Calu3 (cell line): ENCODE measurements around the gene OR4M1. TPM values are rescaled to one million over a fixed set of nuclear protein-coding genes. Genes with fewer than 3 reads are reported as not detected.
"Not testable (repeated sequence)": the region's sequence is repeated elsewhere in the genome, so short reads cannot be mapped to it uniquely, and the experiment has no call there.

Experiments used
- BruUV-seq: library from RNA; stranded (reverse); fragments of 400-500 nt; replicated peaks from 2 replicates; lab custom pipeline; 2021; lab: Mats Ljungman, UMichigan
- CTCF ChIA-PET: fragments of 300-600 bp; sonication (Branson Sonifier 250); formaldehyde crosslinking; loops from one replicate; lab custom pipeline; 2022; ENCODE audit warnings: antibody characterized with exemption; lab: Charles Lee
- DNase-seq: peaks from one replicate; pipeline ENCODE4 v3.0.0; 2022
- H3K27ac Mint-ChIP-seq: one replicate; pipeline ENCODE4 v1.8.0; 2022; ENCODE audit warnings: mixed read lengths; ENCODE audit not compliant: unreplicated experiment
- H3K27me3 Mint-ChIP-seq: one replicate; pipeline ENCODE4 v1.8.0; 2022; ENCODE audit warnings: mixed read lengths; ENCODE audit not compliant: unreplicated experiment
- H3K36me3 Mint-ChIP-seq: one replicate; pipeline ENCODE4 v1.8.0; 2022; ENCODE audit warnings: mild to moderate bottlenecking, moderate library complexity, mixed read lengths; ENCODE audit not compliant: insufficient read depth, unreplicated experiment
- H3K4me1 Mint-ChIP-seq: one replicate; pipeline ENCODE4 v1.8.0; 2022; ENCODE audit warnings: mild to moderate bottlenecking, low read depth, mixed read lengths; ENCODE audit not compliant: unreplicated experiment
- H3K4me3 Mint-ChIP-seq: one replicate; pipeline ENCODE4 v1.8.0; 2022; ENCODE audit warnings: mild to moderate bottlenecking, low read depth, moderate library complexity, mixed read lengths; ENCODE audit not compliant: unreplicated experiment
- H3K9me3 Mint-ChIP-seq: one replicate; pipeline ENCODE4 v1.8.0; 2022; ENCODE audit warnings: low read depth, mixed read lengths; ENCODE audit not compliant: unreplicated experiment
- intact Hi-C: fragments of 100-400 bp; cut with micrococcal nuclease; formaldehyde crosslinking; loops from one replicate; pipeline ENCODE4 v1.10.0; 2022; ENCODE audit not compliant: unreplicated experiment
- total RNA-seq: library from RNA; stranded (reverse); gene quantifications from 2 replicates; pipeline ENCODE4 v1.2.3, GENCODE V29; 2022
- TF ChIP-seq, protein P1 (sequence below): fragments of 200-600 bp; IDR thresholded peaks from one replicate; pipeline ENCODE4 v1.8.0; 2022; ENCODE audit warnings: antibody characterized with exemption; ENCODE audit not compliant: unreplicated experiment

OR4M1 gene
- total RNA-seq, 1 experiment from 2014 or later: not detected

GRCh38 chr14:19796520-19797108 is 23.3 kb downstream of the OR4M1 start:
- H3K27me3 Mint-ChIP-seq, H3K4me3 Mint-ChIP-seq, H3K4me1 Mint-ChIP-seq, BruUV-seq, H3K9me3 Mint-ChIP-seq, intact Hi-C loops, DNase-seq, H3K27ac Mint-ChIP-seq, H3K36me3 Mint-ChIP-seq, CTCF ChIA-PET: not testable (repeated sequence)

- intact Hi-C loops: no loop called here
- Mint-ChIP-seq H3K4me1 (no peaks in the 10 kb centered on the region), H3K27me3 (no peaks in the 10 kb centered on the region), H3K9me3 (peaks cover 2% of the 10 kb centered on the region), H3K36me3 (no peaks in the 10 kb centered on the region), H3K27ac (no peak overlapping the region), H3K4me3 (no peak overlapping the region)
- CTCF ChIA-PET: no interaction called here
- no TSS peak for BruUV-seq
- DNase-seq: no peak
- TF ChIP-seq, protein P1, sequence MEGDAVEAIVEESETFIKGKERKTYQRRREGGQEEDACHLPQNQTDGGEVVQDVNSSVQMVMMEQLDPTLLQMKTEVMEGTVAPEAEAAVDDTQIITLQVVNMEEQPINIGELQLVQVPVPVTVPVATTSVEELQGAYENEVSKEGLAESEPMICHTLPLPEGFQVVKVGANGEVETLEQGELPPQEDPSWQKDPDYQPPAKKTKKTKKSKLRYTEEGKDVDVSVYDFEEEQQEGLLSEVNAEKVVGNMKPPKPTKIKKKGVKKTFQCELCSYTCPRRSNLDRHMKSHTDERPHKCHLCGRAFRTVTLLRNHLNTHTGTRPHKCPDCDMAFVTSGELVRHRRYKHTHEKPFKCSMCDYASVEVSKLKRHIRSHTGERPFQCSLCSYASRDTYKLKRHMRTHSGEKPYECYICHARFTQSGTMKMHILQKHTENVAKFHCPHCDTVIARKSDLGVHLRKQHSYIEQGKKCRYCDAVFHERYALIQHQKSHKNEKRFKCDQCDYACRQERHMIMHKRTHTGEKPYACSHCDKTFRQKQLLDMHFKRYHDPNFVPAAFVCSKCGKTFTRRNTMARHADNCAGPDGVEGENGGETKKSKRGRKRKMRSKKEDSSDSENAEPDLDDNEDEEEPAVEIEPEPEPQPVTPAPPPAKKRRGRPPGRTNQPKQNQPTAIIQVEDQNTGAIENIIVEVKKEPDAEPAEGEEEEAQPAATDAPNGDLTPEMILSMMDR: no peak
Observed at GRCh38 chr14:19799880-19800279, 26.6 kb downstream of the OR4M1 start.

DNA sequence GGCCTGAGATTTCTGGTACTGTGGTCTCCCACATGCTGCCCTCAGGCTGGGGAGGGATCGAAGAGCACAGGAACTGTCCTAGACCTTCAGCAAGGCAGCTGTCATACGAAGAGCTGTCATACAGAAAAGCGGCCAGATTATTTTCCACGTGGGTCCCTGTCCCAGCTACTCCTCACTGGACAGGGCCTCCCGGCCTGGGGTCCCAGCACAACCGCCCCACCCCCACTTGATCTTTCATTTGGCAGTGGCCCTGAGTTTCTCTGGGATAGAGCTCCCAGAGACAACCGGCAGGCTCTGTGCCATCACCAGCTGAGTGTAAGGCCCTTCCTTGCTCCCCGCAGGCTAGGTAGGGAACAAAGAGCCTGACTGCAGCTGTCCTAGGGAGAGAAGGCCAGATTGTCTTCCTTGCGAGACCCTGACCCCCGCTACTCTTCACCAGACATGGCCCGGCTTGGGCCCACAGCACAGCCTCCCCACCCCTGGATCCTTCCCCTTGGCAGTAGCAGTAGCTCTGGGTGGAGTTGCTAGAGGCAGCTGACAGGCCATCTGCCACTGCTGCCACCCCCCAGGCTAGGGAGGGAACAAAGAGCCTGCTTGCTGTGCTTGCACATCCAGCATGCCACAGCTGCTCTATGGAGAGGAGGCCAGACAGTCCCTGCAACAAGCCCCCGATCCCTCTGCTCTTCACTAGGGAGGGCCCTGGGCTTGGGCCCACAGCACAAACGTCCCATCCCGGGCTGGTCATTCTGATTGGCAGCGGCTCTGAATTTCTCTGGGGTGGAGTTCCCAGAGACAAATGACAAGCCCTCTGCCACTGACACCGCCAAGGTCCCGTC is 27.2 kb downstream of the OR4M1 start:
- Mint-ChIP-seq H3K36me3 (no peaks in the 10 kb centered on the region), H3K4me3 (no peak overlapping the region), H3K9me3 (peaks cover 2% of the 10 kb centered on the region), H3K27ac (no peak overlapping the region), H3K27me3 (no peaks in the 10 kb centered on the region), H3K4me1 (no peaks in the 10 kb centered on the region)
- CTCF ChIA-PET: no interaction called here
- DNase-seq: no peak
- intact Hi-C loops: no loop called here
- TF ChIP-seq, protein P1: no peak
- BruUV-seq: no TSS peak

DNA sequence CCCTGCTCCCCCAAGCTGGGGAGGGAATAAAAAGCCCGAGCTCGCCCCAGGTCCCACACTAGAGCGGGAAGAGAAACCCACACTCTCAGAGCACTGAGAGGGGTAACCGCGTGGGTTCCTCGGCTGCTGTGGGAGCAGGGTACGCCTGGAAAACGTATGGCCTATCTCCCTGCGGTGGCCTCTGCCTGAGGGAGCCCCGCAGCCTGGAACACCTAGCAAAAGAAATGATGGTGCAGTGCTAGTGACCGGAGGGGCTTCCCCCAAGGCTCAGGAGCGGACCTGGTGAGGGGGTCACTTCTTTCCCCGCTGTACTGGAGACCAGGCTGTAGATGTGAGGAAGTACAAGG is 27.8 kb downstream of the OR4M1 start:
- Mint-ChIP-seq H3K4me1 (no peaks in the 10 kb centered on the region), H3K9me3 (peaks cover 2% of the 10 kb centered on the region), H3K27me3 (no peaks in the 10 kb centered on the region), H3K4me3 (no peak overlapping the region), H3K36me3 (no peaks in the 10 kb centered on the region), H3K27ac (no peak overlapping the region)
- no TSS peak for BruUV-seq
- DNase-seq: no peak
- CTCF ChIA-PET: no interaction called here
- intact Hi-C loops: no loop called here
- TF ChIP-seq, protein P1: no peak

- BruUV-seq, H3K27ac Mint-ChIP-seq, H3K4me3 Mint-ChIP-seq, DNase-seq, H3K27me3 Mint-ChIP-seq, H3K36me3 Mint-ChIP-seq, H3K9me3 Mint-ChIP-seq, CTCF ChIA-PET, H3K4me1 Mint-ChIP-seq, intact Hi-C loops: not testable (repeated sequence)
Observed at GRCh38 chr14:19803470-19803869, 30.2 kb downstream of the OR4M1 start, which contains the start of gene OR4N2. Gene OR4N2 (plus strand): TSS chr14:19803770. CDS start chr14:19827449, 23,679 bp downstream.

DNA sequence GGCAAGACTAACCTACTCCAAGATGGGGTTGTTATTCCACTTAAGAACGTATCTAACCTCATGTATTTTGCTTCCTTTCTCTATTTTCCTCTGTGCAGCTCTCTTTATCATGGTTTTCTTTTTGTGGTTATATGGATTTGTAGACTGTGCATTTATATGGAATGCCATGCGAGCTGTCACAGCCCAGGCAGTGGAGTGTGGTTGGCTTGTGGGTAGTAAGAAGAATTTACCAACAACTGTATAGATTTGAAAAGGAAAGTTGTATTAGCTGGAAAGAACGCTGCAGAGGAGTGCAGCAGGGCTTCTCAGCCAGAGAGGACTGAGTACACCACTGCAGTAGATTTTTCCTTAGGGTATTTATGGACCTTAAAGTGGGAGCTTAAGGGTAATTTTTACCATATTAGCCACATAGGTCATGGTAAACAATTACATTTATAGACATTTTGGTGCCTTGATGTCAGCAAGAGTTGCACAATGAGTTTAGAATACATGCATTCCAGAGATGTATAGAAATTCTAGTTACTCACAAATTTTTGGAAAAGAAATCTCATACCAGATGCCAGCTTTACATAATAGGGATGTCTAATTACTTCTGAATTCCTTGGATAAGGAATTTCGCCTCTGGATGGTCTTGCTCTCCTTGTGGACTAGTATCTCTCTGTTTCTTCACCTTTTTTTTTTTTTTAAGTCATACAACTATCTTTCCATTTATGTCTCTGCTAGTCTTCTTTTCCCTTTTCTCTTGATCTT is 40.0 kb downstream of the OR4M1 start:
- H3K4me3 Mint-ChIP-seq, H3K27me3 Mint-ChIP-seq, H3K9me3 Mint-ChIP-seq, DNase-seq, H3K36me3 Mint-ChIP-seq, H3K4me1 Mint-ChIP-seq, intact Hi-C loops, CTCF ChIA-PET, H3K27ac Mint-ChIP-seq, BruUV-seq: not testable (repeated sequence)

- DNase-seq, CTCF ChIA-PET, H3K27me3 Mint-ChIP-seq, H3K4me1 Mint-ChIP-seq, intact Hi-C loops, BruUV-seq, H3K36me3 Mint-ChIP-seq, H3K27ac Mint-ChIP-seq, H3K4me3 Mint-ChIP-seq, H3K9me3 Mint-ChIP-seq: not testable (repeated sequence)
Observed at GRCh38 chr14:19819879-19820278, 46.6 kb downstream of the OR4M1 start.
